M059J (cell line): Measurements from ENCODE around the gene DDRGK1. TPM values are rescaled to one million over a fixed set of nuclear protein-coding genes. Genes with fewer than 3 reads are reported as not detected.

Source experiments
- DNase-seq: peaks from one replicate; pipeline ENCODE4 v3.0.0-alpha.2; 2012; ENCODE audit warnings: low read depth
- total RNA-seq: library from RNA; depleted of rRNA; stranded (reverse); fragments of >200 nt; shearing (Covaris generic); gene quantifications from 2 replicates; pipeline ENCODE4 v1.2.3, GENCODE V29; 2014

The DDRGK1 gene
- total RNA-seq, 1 experiment from 2014 or later, result 79.5 TPM

DNA sequence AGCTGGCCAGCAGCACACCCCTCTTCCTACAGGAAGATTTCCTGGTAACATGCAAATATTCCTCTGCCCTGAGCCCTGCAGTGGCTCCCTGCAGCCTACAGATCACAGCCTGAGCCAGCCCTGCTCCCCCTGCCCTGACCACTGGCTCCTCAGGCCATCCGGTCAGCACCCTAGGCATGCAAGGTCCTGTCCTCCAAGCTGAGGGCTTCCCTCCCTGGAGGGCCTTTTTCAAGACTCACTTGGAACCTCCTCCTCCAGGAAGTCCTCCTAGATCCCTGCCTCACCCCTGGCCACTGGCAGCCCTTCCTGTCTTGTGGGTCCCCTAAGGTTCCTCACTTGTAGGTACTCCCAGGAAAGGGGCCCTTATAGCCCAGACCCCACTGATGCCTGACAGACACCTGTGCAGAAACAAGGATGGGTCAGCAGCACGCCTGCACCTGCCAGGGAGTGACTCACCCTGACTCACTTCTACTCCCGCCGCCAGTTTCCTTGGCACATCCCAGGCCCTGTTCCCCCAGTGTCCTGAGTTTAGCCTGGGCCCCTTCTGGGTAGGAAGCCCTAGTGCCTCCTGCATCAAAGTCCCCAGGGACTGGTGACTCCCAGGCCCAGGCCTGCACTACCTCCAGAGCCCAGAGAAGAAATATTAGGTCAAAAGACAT lies 31.3 kb upstream of the DDRGK1 start:
- DNase-seq, result peak; percentile 78

DNA sequence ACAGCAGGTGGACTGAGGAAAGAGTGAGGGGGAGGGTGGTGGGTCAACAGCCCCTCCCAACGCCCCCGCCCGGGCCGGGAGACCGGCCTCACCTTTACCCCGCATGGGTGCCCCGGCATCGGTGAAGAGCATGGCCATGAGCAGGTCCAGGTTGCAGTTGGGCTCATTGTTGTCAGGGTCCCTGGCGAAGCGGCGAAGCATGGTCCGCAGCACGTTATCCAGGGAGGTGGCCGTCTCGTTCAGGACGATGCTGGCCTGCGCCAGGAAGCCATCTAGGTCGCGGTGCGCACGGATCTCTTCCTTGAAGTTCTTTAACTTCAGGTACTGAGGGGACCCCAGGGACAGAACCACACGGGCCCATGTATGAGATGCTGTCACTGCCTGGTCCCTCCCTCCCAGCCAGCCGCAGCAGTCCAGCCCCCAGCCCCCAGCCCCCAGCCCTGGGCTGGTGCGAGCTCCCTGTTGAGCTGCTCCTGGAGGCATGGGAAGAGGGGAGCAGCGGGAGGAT lies 29.6 kb upstream of the DDRGK1 start:
- DNase-seq, result no peak

DNA sequence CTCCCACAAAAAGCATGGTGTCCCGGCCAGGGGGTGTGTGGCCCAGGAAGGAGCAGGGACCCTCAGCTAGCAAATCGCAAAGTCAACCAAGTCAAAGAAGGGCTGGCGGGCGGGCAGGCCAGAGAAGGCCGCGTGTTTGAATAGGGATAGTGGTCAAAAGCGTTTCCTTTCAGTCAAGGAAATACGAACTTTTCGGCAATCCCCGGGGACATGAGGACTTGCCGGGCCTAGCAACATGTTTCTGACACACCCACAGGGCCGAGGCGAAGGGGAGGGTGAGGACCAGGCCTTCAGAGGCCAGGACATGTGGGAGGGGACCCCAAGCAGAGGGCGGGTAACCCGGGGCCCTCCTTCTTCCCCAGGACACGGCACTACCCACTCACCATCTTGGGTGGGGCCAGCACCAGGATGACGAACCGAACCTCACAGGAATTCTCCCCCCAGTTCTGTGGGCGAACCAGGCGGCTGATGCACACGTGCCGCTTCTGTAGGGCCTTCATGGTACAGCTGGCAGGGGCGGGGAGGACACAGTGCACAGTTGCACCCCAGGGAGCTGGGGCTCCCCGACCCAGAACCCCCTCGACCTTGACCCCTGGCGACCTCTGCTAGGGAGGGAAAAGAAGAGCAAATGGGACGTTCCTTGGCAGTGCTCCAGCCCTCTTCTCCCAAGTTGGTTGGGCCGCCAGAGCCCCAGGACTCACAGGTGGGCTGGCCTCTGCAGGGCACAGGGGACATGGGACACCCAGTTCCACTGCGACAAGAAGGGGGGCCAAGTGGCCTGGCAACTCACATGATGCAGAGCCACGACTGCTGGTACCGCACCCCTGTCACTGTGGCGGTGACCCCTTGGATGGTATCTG lies 28.9 kb upstream of the DDRGK1 start:
- DNase-seq, result no peak

DNA sequence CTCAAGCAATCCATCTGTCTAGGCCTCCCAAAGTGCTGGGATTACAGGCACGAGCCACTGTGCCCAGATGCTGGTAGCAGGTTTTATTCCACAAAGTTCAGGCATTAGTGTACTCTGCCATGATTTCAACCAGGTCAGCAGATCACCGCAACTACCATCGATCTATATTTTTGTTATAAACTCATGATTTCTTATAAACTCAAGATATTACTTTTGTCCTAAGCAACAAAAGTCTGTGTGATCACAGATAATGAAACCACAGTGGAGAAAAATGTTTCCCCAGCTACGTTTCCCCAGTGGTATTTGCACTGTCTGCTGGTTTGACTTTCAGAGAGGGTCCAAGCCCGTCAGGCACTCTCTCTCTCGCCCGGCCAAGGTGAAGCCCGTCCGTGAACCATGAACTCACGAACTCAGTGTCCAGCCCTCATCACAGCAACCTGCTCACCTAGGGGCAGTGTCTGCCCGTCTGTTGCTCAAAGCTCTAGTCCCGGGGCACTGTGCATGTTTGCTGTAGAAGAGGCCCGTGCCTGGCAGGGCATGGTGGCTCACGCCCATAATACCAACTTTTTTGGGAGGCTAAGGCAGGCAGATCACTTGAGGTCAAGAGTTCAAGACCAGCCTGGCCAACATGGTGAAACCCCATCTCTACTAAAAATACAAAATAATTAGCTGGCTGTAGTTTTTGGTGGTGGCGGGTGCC lies 27.6 kb upstream of the DDRGK1 start:
- no peak for DNase-seq

DNA sequence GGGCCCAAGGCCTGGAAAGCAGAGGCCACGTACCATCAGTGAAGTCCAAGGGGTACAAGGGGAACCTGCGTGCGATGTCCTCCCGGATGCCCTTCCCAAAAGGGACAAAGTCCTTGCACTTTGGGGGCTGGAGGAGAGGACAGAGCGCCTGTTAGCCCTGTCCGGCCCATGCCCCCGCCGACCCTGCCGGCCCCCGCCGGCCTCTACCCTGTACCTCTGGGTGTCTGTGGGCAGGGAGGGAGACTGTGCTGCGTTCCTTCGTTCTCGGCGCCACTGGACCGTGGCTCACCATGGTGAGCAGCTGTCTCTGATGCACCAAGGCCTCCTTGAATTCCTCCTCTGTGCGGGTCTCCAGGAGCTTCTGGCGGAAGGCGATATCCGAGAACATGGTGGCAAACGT lies 26.6 kb upstream of the DDRGK1 start:
- no peak for DNase-seq

DNA sequence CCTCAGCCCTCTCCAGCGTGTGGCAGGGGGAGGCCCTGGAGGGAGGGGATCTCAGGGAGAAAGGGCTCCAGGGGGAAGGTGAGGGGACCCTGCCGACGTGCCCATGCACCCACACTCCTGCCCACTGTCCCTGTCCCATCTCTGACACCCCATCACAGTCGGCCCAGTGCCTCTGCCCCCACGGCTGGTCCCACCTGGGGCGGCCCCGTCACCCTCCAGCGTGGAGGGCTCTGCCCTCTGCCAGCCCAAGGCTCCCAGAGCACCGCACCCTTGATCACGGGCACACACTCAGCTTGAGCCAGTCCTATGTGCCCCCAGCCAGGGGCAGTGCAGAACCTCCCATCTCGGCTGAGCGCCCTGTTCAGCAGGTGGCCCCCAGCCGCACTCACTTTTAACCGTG lies 25.3 kb upstream of the DDRGK1 start:
- no peak for DNase-seq

DNA sequence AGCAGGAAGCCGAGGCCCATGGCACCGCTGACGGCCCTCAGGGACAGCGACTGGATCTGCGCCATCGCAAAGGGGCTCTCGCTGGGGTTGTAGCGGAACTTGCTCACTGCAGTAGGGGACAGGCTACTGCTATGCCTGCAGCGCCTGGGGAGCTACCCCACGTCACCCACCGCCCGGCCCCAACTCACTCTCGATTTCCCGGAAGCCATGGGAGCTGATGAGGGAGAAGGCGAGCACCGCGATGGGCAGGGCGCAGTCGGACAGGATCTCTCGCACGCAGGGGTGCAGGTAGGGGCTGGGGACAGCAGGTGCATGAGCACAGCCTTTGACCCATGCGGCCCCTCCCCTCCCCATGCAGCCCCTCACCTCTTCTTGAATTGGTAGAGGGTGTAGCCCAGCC lies 24.7 kb upstream of the DDRGK1 start:
- DNase-seq, result no peak

DNA sequence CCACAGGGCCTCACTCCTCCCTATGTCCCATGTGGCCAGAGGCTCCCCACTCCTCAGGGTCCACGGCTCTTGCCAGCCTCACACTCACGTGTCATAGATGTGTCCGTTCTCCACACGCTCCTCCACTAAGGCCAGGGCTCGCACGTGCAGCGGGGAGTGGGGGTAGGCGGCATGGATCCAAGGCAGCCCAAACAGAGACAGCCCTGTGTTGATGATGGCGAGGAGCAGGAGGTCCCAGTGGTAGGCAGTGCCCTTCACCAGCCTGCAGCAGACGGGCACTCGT lies 24.2 kb upstream of the DDRGK1 start:
- no peak for DNase-seq

DNA sequence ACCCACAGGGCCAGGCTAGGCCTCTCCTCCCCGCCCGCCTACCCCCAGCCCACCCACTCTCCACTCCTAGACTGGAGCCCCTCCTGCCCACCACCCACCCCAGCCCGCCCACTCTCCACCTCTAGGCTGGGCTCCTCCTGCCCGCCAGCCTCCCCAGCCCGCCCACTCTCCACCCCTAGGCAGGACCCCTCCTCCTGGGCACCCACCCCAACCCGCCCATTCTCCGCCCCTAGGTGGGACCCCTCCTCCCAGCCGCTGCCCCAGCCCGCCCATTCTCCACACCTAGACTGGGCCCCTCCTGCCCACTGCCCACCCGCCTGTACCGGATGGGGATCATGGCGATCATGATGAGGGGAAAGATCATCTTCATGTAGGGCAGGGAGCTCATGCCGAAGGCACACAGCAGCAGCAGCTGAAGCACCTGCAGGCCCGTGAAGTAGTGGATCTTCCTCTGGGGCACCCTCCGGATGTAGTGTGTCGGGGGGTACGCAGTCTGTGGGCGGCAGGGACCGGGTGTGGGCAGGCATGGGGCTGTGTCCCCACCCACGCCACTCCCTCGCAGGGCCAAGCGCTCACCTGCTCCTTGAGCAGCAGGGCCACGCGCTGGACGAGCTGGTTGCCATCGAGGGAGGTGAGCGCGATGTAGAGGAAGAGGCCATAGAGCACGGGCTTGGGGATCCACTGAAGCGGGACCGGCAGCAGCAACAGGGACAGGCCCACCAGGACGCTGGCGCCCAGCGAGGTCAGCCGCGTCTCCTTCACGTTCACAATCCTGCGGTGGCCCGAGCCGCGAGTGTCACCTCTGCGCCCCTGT lies 23.7 kb upstream of the DDRGK1 start:
- no peak for DNase-seq

DNA sequence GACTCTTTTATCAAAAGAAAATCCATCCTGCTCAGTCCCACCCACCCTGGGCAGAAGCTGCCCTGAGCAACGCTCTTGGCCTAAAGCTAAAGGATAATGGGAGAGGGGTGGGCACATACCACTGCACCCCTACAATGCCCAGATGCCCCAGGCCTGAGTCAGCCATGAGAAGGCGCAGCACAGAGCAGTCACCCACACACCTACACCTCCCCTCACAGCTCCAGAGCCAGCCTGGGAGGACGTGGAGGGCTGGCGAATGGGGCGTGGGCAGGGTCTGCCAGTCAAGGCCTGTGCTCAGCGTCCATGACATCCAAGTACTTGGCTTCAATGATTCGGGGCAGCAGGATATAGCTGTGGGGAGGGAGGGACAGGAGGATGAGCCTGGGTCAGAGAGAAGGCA lies 23.0 kb upstream of the DDRGK1 start:
- no peak for DNase-seq

DNA sequence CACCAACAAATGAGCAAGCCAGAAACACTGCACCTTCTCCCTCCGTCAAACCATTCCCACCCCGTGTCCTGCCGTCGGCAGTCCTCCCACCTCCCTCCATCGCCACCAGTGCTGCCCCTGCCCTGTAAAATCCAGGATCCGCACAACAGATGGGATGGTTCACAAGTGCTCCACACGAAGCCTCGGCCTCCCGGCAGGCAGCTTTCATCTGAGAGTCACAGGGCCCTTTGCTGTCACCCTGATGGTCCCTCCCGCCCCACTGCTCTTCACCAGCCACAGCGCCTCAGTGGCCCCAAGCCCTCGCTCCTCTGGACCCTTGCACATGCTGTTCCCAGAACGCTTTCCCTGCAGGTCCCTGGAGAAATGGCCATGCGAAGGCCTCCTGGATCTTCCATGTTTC lies 22.4 kb upstream of the DDRGK1 start:
- no peak for DNase-seq

DNA sequence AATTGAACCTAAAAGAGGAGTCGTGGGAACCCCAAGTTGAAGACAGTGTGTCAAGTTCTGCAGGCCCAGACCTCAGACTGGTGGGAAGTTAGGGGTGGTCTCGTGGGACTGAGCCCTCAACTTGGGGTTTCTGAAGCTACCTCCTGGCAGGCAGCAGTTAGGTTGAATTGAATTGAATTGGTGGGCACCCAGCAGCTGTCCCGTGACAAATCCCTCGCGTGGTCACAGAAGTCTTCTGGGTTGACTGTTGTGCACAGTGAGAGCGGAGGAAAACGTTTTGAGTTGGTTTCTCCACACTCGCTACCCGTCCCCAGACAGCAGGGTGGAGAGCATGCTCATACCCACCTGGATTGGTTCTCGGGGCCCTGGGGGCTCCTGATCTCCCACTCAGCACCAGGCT lies 21.6 kb upstream of the DDRGK1 start:
- no peak for DNase-seq

DNA sequence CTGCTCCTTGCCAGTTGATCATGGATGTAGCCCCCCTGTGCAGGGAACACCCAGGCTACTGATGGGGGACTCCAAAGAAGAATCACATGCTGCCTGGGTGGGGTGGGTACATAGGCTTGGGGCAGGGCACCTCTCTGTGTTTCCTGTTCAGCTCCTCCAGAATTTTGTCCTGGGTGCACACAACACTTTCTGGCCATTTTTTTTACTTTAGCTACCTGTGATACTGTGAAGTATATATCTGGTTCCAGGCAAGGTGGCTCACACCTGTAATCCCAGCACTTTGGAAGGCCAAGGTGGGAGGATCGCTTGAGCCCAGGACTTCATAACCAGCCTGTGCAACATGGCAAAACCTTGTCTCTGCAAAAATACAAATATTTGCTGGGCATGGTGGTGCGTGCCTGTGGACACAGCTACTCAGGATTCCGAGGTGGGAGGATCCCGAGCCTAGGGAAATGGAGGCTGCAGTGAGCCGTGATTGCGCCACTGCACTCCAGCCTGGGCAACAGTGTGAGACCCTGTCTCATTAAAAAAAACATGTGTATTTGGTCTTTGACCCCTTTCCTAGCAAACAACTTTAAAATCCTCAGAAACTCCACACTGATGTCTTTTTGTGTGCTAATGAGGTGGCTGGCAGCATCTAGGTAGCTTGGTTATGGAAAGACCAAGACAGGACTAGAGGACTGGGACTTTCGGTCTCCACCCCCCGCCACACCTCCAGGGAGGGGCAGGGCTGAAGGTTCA lies 20.4 kb upstream of the DDRGK1 start:
- DNase-seq, result peak; percentile 42

DNA sequence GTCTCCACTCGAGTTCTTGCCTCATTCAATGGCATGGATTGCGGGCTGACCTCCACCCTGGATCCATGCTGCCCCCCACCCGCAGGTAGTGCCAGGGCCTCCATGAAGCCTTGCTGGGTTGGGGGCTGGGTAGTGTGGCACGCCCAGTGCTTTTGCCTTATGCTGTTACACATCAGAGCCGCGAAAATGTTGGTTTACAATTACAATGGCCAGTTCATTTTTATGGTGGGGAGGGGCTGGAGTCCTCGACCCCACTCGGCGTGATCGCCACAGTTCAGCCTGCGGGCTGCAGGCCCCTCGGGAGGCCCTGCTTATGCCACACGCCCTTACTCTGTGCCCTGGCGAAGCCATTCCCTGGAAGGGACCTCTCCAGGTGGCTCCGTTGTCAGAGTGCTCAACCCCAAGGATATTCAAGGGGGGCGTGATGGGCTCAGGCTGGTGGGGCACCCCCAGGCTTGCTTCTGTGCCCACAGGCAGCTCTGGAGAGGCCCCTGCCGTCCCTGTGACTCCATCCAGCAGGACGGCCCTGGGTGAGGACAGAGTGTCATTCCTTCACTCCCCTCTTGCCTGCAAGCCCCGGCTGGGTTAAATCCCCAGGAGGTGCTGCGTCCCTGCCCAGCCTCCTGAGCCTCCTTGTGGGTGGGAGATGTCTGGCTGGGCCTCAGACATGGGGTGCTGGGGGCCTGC lies 19.7 kb upstream of the DDRGK1 start:
- no peak for DNase-seq

DNA sequence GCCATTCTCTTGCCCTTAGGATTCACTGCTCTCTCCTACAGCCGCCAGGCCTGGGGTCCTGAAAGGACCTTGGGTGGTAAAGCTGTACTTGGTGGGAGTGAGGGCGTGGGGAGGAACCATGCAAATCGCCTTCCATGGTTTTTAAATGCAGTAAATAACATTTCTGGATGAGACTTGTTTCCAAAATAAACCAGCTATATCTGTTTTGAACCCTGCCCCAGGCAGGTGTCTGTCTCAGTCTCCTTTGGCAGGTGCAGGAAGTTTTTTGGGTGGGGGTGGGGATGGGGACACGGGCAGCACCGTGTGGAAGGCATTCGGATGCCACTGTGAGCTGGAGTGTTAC lies 19.1 kb upstream of the DDRGK1 start:
- DNase-seq, result no peak

DNA sequence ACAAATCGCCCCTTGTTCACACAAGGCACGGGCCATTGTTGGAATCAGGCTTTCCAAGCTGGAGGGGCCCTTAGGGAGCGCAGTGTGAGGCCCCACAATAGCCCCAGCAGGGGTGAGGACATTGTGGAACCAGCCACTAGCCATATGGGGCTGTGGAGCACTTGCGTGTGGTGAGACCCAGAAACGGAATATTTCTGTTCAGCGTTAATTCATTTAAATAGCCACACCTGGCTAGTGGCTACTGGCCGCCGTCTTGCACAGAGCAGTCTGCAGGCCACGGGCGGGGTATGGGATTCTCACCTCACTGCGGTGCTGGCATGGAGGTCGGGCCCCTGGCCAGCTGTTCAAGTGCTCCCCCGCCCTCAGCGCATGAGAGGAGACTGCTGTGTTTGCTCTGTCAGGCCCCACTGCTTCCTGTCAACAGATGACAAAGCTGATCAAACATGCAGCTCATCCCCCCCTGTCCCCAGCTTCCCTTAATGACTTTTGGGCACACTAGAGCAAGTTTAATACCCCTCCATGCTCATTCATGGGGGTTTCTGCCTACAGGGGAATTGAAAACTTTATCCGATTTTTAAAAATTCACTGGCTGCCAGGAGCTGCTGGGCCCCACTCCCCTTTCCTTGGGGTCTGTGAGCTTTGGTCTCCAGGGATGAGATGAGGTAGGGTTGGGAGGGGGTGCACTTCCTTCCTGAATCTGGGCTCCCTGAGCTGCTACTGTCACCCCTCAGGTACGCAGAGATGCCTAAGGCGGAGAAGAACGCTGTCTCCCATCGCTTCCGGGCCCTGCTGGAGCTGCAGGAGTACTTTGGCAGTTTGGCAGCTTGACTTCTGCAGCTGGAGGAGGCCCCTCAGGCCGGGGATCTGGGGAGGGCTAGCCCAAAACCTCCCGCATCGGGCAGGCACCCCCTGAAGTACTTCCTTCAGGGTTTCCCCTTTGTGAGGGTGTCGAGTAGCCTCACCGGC lies 18.4 kb upstream of the DDRGK1 start:
- DNase-seq, result no peak

DNA sequence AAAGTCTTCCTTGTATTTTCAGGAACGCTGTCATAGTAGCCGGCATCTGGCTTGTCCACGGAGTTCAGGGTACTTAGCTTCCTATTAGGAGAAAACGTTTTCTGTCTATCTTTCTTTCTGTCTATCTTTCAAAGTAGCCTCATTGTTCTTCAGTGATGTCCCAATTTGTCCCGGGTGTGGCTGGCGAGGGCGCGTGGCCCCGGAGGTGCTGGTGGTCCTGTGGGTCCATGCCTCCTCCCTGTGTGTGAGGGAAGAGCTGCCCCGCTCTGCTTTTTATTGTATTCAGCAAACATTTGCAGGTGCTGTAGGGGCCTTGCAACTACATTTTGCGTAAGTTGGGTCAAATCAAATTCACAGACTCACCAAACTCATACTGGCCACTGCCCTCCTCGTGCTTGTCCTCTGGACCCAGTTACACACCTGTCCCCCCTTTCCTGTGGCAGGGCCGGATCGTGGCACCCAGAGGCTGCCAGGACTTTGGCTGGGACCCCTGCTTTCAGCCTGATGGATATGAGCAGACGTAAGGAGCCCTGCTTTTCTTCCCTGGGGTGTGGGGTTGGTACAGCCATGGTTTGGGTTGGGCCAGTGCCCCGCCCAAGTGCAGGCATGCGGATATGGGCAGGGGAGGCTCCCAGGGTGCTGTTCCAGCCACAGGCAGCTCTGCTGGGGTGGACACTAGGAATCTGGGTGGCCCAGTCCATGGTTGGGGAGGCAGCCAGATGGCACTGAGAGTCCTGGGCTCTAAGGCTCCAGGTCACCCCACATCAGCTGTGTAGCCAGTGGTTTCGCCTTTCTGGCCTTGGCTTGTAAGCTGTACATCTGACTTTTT lies 17.1 kb upstream of the DDRGK1 start:
- no peak for DNase-seq

DNA sequence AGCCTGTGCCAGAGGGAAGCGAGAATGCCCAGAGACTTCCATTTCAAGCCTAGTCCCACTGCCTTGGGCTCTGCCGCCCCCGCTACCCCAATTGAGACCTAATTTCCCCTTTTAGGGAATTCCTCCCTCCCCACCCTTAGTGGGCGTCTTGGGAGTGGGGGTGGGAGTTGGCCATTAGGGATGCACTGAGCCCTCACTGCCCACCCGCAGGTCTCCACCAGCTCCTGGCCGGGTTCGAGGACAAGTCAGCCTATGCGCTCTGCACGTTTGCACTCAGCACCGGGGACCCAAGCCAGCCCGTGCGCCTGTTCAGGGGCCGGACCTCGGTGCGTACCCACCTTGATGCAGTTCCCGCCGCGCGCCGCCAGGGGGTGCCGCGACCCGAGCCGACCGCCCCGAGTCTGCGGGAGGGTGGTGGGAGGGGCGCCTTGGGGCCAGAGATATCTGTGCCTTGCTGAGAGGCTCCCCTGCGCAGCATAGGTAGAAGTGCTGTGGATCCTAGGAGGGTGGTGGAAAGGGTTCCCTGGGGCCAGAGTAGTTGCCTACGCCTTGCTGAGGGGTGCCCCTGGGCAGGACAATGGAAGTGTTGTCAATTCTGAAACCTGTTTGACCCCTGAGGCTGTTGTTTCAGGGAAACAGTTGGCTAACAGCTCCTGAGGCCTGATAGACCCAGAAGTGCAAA lies 14.0 kb upstream of the DDRGK1 start:
- DNase-seq, result no peak
